ENCODE data around the gene C11orf54.
"Not testable (repeated sequence)": the region's sequence is repeated elsewhere in the genome, so short reads cannot be mapped to it uniquely, and the experiment has no call there.

The C11orf54 gene

GRCh38 chr11:93747122-93747521 lies 5.7 kb downstream of the C11orf54 start:
- H3K9me3 ChIP-seq (ENCODE audit: control insufficient read depth, low read length) = no peaks in the 10 kb centered on the region
- no peak overlapping the region for H3K4me3 ChIP-seq (ENCODE audit: extremely low read depth, insufficient read depth, low read length, poor library complexity, severe bottlenecking)
- no CpG with 5 or more reads among the region's 1 CpG for WGBS, 2 experiments (ENCODE audit: insufficient coverage in 2 of 2)
- H3K27ac ChIP-seq (ENCODE audit: low read depth, low read length, severe bottlenecking) = no peak overlapping the region
- H3K4me1 ChIP-seq (ENCODE audit: control insufficient read depth, insufficient read depth, low read length, poor library complexity, severe bottlenecking) = peaks cover 7% of the 10 kb centered on the region
- peaks cover 7% of the 10 kb centered on the region for H3K36me3 ChIP-seq (ENCODE audit: control insufficient read depth, insufficient read depth, low read length)

GRCh38 chr11:93751001-93751400 lies 9.5 kb downstream of the C11orf54 start:
- H3K9me3 ChIP-seq (ENCODE audit: control insufficient read depth, low read length) = no peaks in the 10 kb centered on the region
- peaks cover 20% of the 10 kb centered on the region for H3K36me3 ChIP-seq (ENCODE audit: control insufficient read depth, insufficient read depth, low read length)
- no peaks in the 10 kb centered on the region for H3K4me1 ChIP-seq (ENCODE audit: control insufficient read depth, insufficient read depth, low read length, poor library complexity, severe bottlenecking)
- no peak overlapping the region for H3K4me3 ChIP-seq (ENCODE audit: extremely low read depth, insufficient read depth, low read length, poor library complexity, severe bottlenecking)
- no peak overlapping the region for H3K27ac ChIP-seq (ENCODE audit: low read depth, low read length, severe bottlenecking)
- WGBS, 2 experiments (ENCODE audit: insufficient coverage in 2 of 2) = no CpG with 5 or more reads among the region's 1 CpG

- H3K4me3 ChIP-seq (ENCODE audit: extremely low read depth, insufficient read depth, low read length, poor library complexity, severe bottlenecking) = no peak overlapping the region
- no peak overlapping the region for H3K27ac ChIP-seq (ENCODE audit: low read depth, low read length, severe bottlenecking)
- 73% methylated on average over 1 of the region's 2 CpGs; no CpG with 5 or more reads in 1 of the 2 experiments for WGBS, 2 experiments (ENCODE audit: insufficient coverage in 2 of 2)
- H3K4me1 ChIP-seq (ENCODE audit: control insufficient read depth, insufficient read depth, low read length, poor library complexity, severe bottlenecking) = no peaks in the 10 kb centered on the region
- peaks cover 36% of the 10 kb centered on the region for H3K36me3 ChIP-seq (ENCODE audit: control insufficient read depth, insufficient read depth, low read length)
- no peaks in the 10 kb centered on the region for H3K9me3 ChIP-seq (ENCODE audit: control insufficient read depth, low read length)
Observed at GRCh38 chr11:93753241-93753640, 11.8 kb downstream of the C11orf54 start.

GRCh38 chr11:93756748-93757147 lies 15.3 kb downstream of the C11orf54 start:
- H3K27ac ChIP-seq (ENCODE audit: low read depth, low read length, severe bottlenecking) = no peak overlapping the region
- peaks cover 63% of the 10 kb centered on the region for H3K36me3 ChIP-seq (ENCODE audit: control insufficient read depth, insufficient read depth, low read length)
- no peaks in the 10 kb centered on the region for H3K4me1 ChIP-seq (ENCODE audit: control insufficient read depth, insufficient read depth, low read length, poor library complexity, severe bottlenecking)
- H3K4me3 ChIP-seq (ENCODE audit: extremely low read depth, insufficient read depth, low read length, poor library complexity, severe bottlenecking) = no peak overlapping the region
- 100% methylated on average over 1 to 2 of the region's 3 CpGs for WGBS, 2 experiments (ENCODE audit: insufficient coverage in 2 of 2)
- no peaks in the 10 kb centered on the region for H3K9me3 ChIP-seq (ENCODE audit: control insufficient read depth, low read length)

GRCh38 chr11:93757301-93757700 lies 15.8 kb downstream of the C11orf54 start:
- peaks cover 64% of the 10 kb centered on the region for H3K36me3 ChIP-seq (ENCODE audit: control insufficient read depth, insufficient read depth, low read length)
- no peaks in the 10 kb centered on the region for H3K9me3 ChIP-seq (ENCODE audit: control insufficient read depth, low read length)
- no peak overlapping the region for H3K27ac ChIP-seq (ENCODE audit: low read depth, low read length, severe bottlenecking)
- H3K4me3 ChIP-seq (ENCODE audit: extremely low read depth, insufficient read depth, low read length, poor library complexity, severe bottlenecking) = no peak overlapping the region
- WGBS, 2 experiments (ENCODE audit: insufficient coverage in 2 of 2) = 85% methylated on average over 3 of the region's 3 CpGs
- no peaks in the 10 kb centered on the region for H3K4me1 ChIP-seq (ENCODE audit: control insufficient read depth, insufficient read depth, low read length, poor library complexity, severe bottlenecking)

- Histone ChIP-seq H3K4me3 (ENCODE audit: extremely low read depth, insufficient read depth, low read length, poor library complexity, severe bottlenecking) (no peak overlapping the region), H3K36me3 (ENCODE audit: control insufficient read depth, insufficient read depth, low read length) (peaks cover 65% of the 10 kb centered on the region), H3K9me3 (ENCODE audit: control insufficient read depth, low read length) (no peaks in the 10 kb centered on the region), H3K4me1 (ENCODE audit: control insufficient read depth, insufficient read depth, low read length, poor library complexity, severe bottlenecking) (no peaks in the 10 kb centered on the region), H3K27ac (ENCODE audit: low read depth, low read length, severe bottlenecking) (no peak overlapping the region)
- WGBS, 2 experiments (ENCODE audit: insufficient coverage in 2 of 2) = 97 to 98% methylated on average over 34 to 35 of the region's 38 CpGs
Observed at GRCh38 chr11:93757924-93758865, 16.7 kb downstream of the C11orf54 start.

GRCh38 chr11:93759123-93759522 lies 17.7 kb downstream of the C11orf54 start:
- H3K4me1 ChIP-seq (ENCODE audit: control insufficient read depth, insufficient read depth, low read length, poor library complexity, severe bottlenecking); H3K4me3 ChIP-seq (ENCODE audit: extremely low read depth, insufficient read depth, low read length, poor library complexity, severe bottlenecking); H3K9me3 ChIP-seq (ENCODE audit: control insufficient read depth, low read length); H3K27ac ChIP-seq (ENCODE audit: low read depth, low read length, severe bottlenecking): not testable (repeated sequence)
- no CpG with 5 or more reads among the region's 4 CpGs for WGBS, 2 experiments (ENCODE audit: insufficient coverage in 2 of 2)
- H3K36me3 ChIP-seq (ENCODE audit: control insufficient read depth, insufficient read depth, low read length) = peaks cover 63% of the 10 kb centered on the region

- peaks cover 52% of the 10 kb centered on the region for H3K36me3 ChIP-seq (ENCODE audit: control insufficient read depth, insufficient read depth, low read length)
- WGBS, 2 experiments (ENCODE audit: insufficient coverage in 2 of 2) = no CpG with 5 or more reads among the region's 1 CpG
- H3K27ac ChIP-seq (ENCODE audit: low read depth, low read length, severe bottlenecking) = no peak overlapping the region
- no peaks in the 10 kb centered on the region for H3K9me3 ChIP-seq (ENCODE audit: control insufficient read depth, low read length)
- no peak overlapping the region for H3K4me3 ChIP-seq (ENCODE audit: extremely low read depth, insufficient read depth, low read length, poor library complexity, severe bottlenecking)
- no peaks in the 10 kb centered on the region for H3K4me1 ChIP-seq (ENCODE audit: control insufficient read depth, insufficient read depth, low read length, poor library complexity, severe bottlenecking)
Observed at GRCh38 chr11:93761910-93762309, 20.4 kb downstream of the C11orf54 start.

GRCh38 chr11:93765551-93765950 lies 24.1 kb downstream of the C11orf54 start:
- no CpG with 5 or more reads among the region's 2 CpGs for WGBS, 2 experiments (ENCODE audit: insufficient coverage in 2 of 2)
- no peak overlapping the region for H3K27ac ChIP-seq (ENCODE audit: low read depth, low read length, severe bottlenecking)
- no peaks in the 10 kb centered on the region for H3K9me3 ChIP-seq (ENCODE audit: control insufficient read depth, low read length)
- no peaks in the 10 kb centered on the region for H3K4me1 ChIP-seq (ENCODE audit: control insufficient read depth, insufficient read depth, low read length, poor library complexity, severe bottlenecking)
- no peak overlapping the region for H3K4me3 ChIP-seq (ENCODE audit: extremely low read depth, insufficient read depth, low read length, poor library complexity, severe bottlenecking)
- peaks cover 20% of the 10 kb centered on the region for H3K36me3 ChIP-seq (ENCODE audit: control insufficient read depth, insufficient read depth, low read length)

- Histone ChIP-seq H3K9me3 (ENCODE audit: control insufficient read depth, low read length) (no peaks in the 10 kb centered on the region), H3K27ac (ENCODE audit: low read depth, low read length, severe bottlenecking) (no peak overlapping the region), H3K36me3 (ENCODE audit: control insufficient read depth, insufficient read depth, low read length) (peaks cover 12% of the 10 kb centered on the region), H3K4me1 (ENCODE audit: control insufficient read depth, insufficient read depth, low read length, poor library complexity, severe bottlenecking) (no peaks in the 10 kb centered on the region), H3K4me3 (ENCODE audit: extremely low read depth, insufficient read depth, low read length, poor library complexity, severe bottlenecking) (no peak overlapping the region)
- 92 to 95% methylated on average over 3 of the region's 5 CpGs for WGBS, 2 experiments (ENCODE audit: insufficient coverage in 2 of 2)
Observed at GRCh38 chr11:93766504-93766903, 25.0 kb downstream of the C11orf54 start.

- Histone ChIP-seq H3K4me1 (ENCODE audit: control insufficient read depth, insufficient read depth, low read length, poor library complexity, severe bottlenecking) (no peaks in the 10 kb centered on the region), H3K4me3 (ENCODE audit: extremely low read depth, insufficient read depth, low read length, poor library complexity, severe bottlenecking) (no peak overlapping the region), H3K36me3 (ENCODE audit: control insufficient read depth, insufficient read depth, low read length) (peaks cover 9% of the 10 kb centered on the region), H3K27ac (ENCODE audit: low read depth, low read length, severe bottlenecking) (no peak overlapping the region), H3K9me3 (ENCODE audit: control insufficient read depth, low read length) (no peaks in the 10 kb centered on the region)
- 79 to 100% methylated on average over 2 to 3 of the region's 3 CpGs for WGBS, 2 experiments (ENCODE audit: insufficient coverage in 2 of 2)
Observed at GRCh38 chr11:93767018-93767417, 25.5 kb downstream of the C11orf54 start.

All from mesodermal cell (in vitro differentiated cells).